HCT116 (cell line): ENCODE data around the gene MDM4. TPM values are rescaled to one million over a fixed set of nuclear protein-coding genes. Genes with fewer than 3 reads are reported as not detected.
A peak's percentile ranks its signal among the peaks of the same experiment; 100 is the strongest.

Experiments used
- ATAC-seq: fragments of 200-7000 bp; cut with Tn5 transposase; 2 replicates; pipeline ENCODE4 v1.9.1; 2020; ENCODE audit warnings: mild to moderate bottlenecking, moderate library complexity
- BruUV-seq: library from RNA; stranded (reverse); fragments of 400-500 nt; replicated peaks from 2 replicates; lab custom pipeline; 2021; lab: Mats Ljungman, UMichigan
- CTCF ChIA-PET: fragments of 300-600 bp; sonication (Branson Sonifier 250); formaldehyde crosslinking; loops from one replicate; lab custom pipeline; 2021; ENCODE audit warnings: antibody characterized with exemption; lab: Charles Lee
- POLR2A ChIA-PET: fragments of 300-600, 350-600 bp; sonication (Branson Sonifier 250); formaldehyde crosslinking; loops from one replicate; lab custom pipeline; 2021; ENCODE audit warnings: antibody characterized with exemption; lab: Charles Lee
- RAD21 ChIA-PET, 2 experiments: fragments of 300-600 bp; sonication (Branson Sonifier 250); formaldehyde crosslinking; loops; one replicate each; lab custom pipeline; 2023; ENCODE audit warnings: low total read pairs in 2 of 2; ENCODE audit not compliant: uncharacterized antibody in 2 of 2, unreplicated experiment in 2 of 2, low non-redundant PET in 1 of 2; lab: Charles Lee
- DNase-seq: peaks from one replicate; pipeline ENCODE4 v3.0.0-alpha.2; 2010; ENCODE audit warnings: low read depth, low spot score
- H2AFZ ChIP-seq: fragments of 200-600 bp; shearing (Covaris generic), sonication (generic); 2 replicates; pipeline ENCODE4 v1.6.1; 2017; ENCODE audit warnings: low read depth, mixed run types, mixed read lengths, antibody characterized with exemption, low read length; ENCODE audit not compliant: poor library complexity, severe bottlenecking
- H3K27ac ChIP-seq: 2 replicates; pipeline ENCODE4 v1.5.1; 2012; ENCODE audit warnings: low read depth, low read length
- H3K27me3 ChIP-seq: fragments of 200-600 bp; sonication (generic); 2 replicates; pipeline ENCODE4 v1.6.1; 2016; ENCODE audit warnings: mixed run types, low read length, mixed read lengths; ENCODE audit not compliant: insufficient read depth
- H3K36me3 ChIP-seq, 2 experiments: fragments of 200-500 bp in 1 of 2; fragments of 200-600 bp in 1 of 2; sonication (Bioruptor generic) in 1 of 2; sonication (generic) in 1 of 2; 2 replicates each; pipeline versions ENCODE4 v1.5.1 to v1.6.1; 2014 to 2016; ENCODE audit warnings: low read length in 2 of 2, inconsistent platforms in 1 of 2, mixed read lengths in 1 of 2, mixed run types in 1 of 2; ENCODE audit not compliant: insufficient read depth in 2 of 2, control insufficient read depth in 1 of 2
- H3K4me1 ChIP-seq, 2 experiments: fragments of 200-600 bp in 1 of 2; sonication (generic) in 1 of 2; 2 replicates each; pipeline versions ENCODE4 v1.5.1 to v1.6.1; 2012 to 2017; ENCODE audit warnings: low read length in 2 of 2, inconsistent platforms in 1 of 2, mild to moderate bottlenecking in 1 of 2, mixed read lengths in 1 of 2, mixed run types in 1 of 2, moderate library complexity in 1 of 2; ENCODE audit not compliant: insufficient read depth in 2 of 2, control insufficient read depth in 1 of 2
- H3K4me2 ChIP-seq: fragments of 200-600 bp; sonication (generic); 2 replicates; pipeline ENCODE4 v1.6.1; 2017; ENCODE audit warnings: mixed run types, low read length, mixed read lengths
- H3K4me3 ChIP-seq, 2 experiments: fragments of 200-600 bp in 1 of 2; sonication (generic) in 1 of 2; replicated peaks in 1 of 2; 2 replicates each; pipeline ENCODE4 v1.5.1; 2011 to 2016; ENCODE audit warnings: low read length in 2 of 2, control low read depth in 1 of 2, low read depth in 1 of 2, mild to moderate bottlenecking in 1 of 2, mixed read lengths in 1 of 2, mixed run types in 1 of 2
- H3K79me2 ChIP-seq: fragments of 200-600 bp; sonication (generic); 2 replicates; pipeline ENCODE4 v1.6.1; 2017; ENCODE audit warnings: mild to moderate bottlenecking, mixed run types, low read length, moderate library complexity, mixed read lengths; ENCODE audit not compliant: insufficient read depth
- H3K9ac ChIP-seq: fragments of 200-600 bp; sonication (generic); 2 replicates; pipeline ENCODE4 v1.6.1; 2016; ENCODE audit warnings: low read length, mixed read lengths
- H3K9me2 ChIP-seq: fragments of 200-600 bp; sonication (generic), shearing (Covaris generic); 2 replicates; pipeline ENCODE4 v1.6.1; 2017; ENCODE audit warnings: mixed run types, mild to moderate bottlenecking, moderate library complexity; ENCODE audit not compliant: insufficient read depth
- H3K9me3 ChIP-seq, 2 experiments: fragments of 200-500 bp in 1 of 2; fragments of 200-600 bp in 1 of 2; sonication (Bioruptor generic) in 1 of 2; sonication (generic) in 1 of 2; 2 replicates each; pipeline ENCODE4 v1.6.1; 2014 to 2017; ENCODE audit warnings: low read length in 2 of 2, mixed read lengths in 2 of 2, inconsistent platforms in 1 of 2, low read depth in 1 of 2, mild to moderate bottlenecking in 1 of 2, mixed run types in 1 of 2, moderate library complexity in 1 of 2; ENCODE audit not compliant: control insufficient read depth in 1 of 2, insufficient read depth in 1 of 2
- H4K20me1 ChIP-seq: fragments of 200-600 bp; sonication (generic), shearing (Covaris generic); 2 replicates; pipeline ENCODE4 v1.6.1; 2017; ENCODE audit warnings: mixed run types, mild to moderate bottlenecking, moderate library complexity; ENCODE audit not compliant: insufficient read depth
- CEBPB ChIP-seq: IDR thresholded peaks from 2 replicates; pipeline ENCODE4 v1.6.1; 2012; ENCODE audit warnings: low read depth
- EZH2 ChIP-seq: fragments of 200-600 bp; sonication (generic); IDR thresholded peaks from 2 replicates; pipeline ENCODE4 v1.6.1; 2017; ENCODE audit warnings: antibody characterized with exemption, mixed run types
- FOSL1 ChIP-seq: IDR thresholded peaks from 2 replicates; pipeline ENCODE4 v1.6.1; 2012; ENCODE audit warnings: low read depth
- JUND ChIP-seq: IDR thresholded peaks from 2 replicates; pipeline ENCODE4 v1.6.1; 2012
- MAX ChIP-seq: IDR thresholded peaks from 2 replicates; pipeline ENCODE4 v1.6.1; 2012
- SP1 ChIP-seq: IDR thresholded peaks from 2 replicates; pipeline ENCODE4 v1.6.1; 2012; ENCODE audit warnings: low read depth
- SRF ChIP-seq: IDR thresholded peaks from 2 replicates; pipeline ENCODE4 v1.6.1; 2012; ENCODE audit warnings: low read depth
- YY1 ChIP-seq: IDR thresholded peaks from 2 replicates; pipeline ENCODE4 v1.6.1; 2011; ENCODE audit warnings: low read length, low read depth, moderate library complexity, mild to moderate bottlenecking; ENCODE audit not compliant: insufficient replicate concordance; ENCODE audit errors: extremely low read depth
- ZFX ChIP-seq: fragments of 450-650 bp; IDR thresholded peaks from 2 replicates; pipeline ENCODE4 v1.6.1; 2017
- intact Hi-C: fragments of 100-400 bp; cut with micrococcal nuclease; formaldehyde crosslinking; loops from 2 replicates; pipeline ENCODE4 v1.10.0; 2022
- total RNA-seq: library from RNA; stranded (reverse); gene quantifications from one replicate; pipeline ENCODE4 v1.2.1, GENCODE V29; 2021; ENCODE audit not compliant: unreplicated experiment
- TF ChIP-seq, protein P1 (sequence below): IDR thresholded peaks from 2 replicates; pipeline ENCODE4 v1.6.1; 2012; ENCODE audit warnings: low read depth

The MDM4 gene
- total RNA-seq, 1 experiment from 2014 or later, result 79.5 TPM

- TF ChIP-seq, protein P1, sequence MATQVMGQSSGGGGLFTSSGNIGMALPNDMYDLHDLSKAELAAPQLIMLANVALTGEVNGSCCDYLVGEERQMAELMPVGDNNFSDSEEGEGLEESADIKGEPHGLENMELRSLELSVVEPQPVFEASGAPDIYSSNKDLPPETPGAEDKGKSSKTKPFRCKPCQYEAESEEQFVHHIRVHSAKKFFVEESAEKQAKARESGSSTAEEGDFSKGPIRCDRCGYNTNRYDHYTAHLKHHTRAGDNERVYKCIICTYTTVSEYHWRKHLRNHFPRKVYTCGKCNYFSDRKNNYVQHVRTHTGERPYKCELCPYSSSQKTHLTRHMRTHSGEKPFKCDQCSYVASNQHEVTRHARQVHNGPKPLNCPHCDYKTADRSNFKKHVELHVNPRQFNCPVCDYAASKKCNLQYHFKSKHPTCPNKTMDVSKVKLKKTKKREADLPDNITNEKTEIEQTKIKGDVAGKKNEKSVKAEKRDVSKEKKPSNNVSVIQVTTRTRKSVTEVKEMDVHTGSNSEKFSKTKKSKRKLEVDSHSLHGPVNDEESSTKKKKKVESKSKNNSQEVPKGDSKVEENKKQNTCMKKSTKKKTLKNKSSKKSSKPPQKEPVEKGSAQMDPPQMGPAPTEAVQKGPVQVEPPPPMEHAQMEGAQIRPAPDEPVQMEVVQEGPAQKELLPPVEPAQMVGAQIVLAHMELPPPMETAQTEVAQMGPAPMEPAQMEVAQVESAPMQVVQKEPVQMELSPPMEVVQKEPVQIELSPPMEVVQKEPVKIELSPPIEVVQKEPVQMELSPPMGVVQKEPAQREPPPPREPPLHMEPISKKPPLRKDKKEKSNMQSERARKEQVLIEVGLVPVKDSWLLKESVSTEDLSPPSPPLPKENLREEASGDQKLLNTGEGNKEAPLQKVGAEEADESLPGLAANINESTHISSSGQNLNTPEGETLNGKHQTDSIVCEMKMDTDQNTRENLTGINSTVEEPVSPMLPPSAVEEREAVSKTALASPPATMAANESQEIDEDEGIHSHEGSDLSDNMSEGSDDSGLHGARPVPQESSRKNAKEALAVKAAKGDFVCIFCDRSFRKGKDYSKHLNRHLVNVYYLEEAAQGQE, result no peak
- TF ChIP-seq FOSL1 (no peak), JUND (no peak), MAX (peak; percentile 68), SRF (no peak), ZFX (peak; percentile 24; the same call in 1 of the 2 replicates), SP1 (no peak; the same call in 1 of the 2 replicates)
Observed at GRCh38 chr1:204494281-204495077, 21.7 kb upstream of the MDM4 start, which contains the start of gene PIK3C2B (continued).

DNA sequence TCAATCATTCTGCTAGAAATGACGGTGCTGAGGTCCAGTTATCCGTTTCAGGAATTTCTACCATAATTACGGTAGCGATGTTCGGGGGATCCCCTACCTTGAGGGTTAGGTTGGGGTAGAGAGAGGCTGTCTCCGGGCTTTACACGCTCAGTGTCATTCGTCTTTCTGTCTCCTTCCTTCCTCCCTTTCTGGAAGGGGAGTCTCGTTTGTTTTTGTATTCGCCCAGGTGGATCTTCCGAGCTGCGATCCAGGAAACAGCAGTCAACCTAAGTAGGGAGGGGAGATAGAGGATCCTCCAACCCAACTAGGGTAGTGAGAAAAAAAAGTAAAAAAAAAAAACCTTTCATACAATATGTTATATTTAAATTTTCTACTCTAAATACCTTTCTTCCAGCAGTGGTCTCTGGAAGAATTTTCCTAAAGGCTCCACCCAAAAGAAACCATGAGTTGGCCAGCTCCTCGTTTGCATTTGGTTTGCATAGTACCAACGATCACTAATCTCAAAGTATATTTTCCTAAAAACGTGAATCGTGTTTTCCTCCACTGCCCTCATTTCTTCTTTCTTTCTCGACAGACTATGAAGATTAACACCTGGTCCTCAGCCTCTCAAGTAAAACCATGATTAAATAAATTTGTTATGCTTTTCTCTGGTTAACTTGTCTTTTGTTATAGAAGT lies 21.0 kb upstream of the MDM4 start:
- Histone ChIP-seq H3K9me3 (peaks cover 0 to 4% of the 10 kb centered on the region in 2 experiments; a peak in 1 of 4 replicates), H3K4me1 (peaks cover 17 to 36% of the 10 kb centered on the region in 2 experiments), H4K20me1 (no peaks in the 10 kb centered on the region), H3K27me3 (no peaks in the 10 kb centered on the region), H2AFZ (peak overlapping the region; percentile 100), H3K27ac (peak overlapping the region; percentile 97), H3K4me3 (peak overlapping the region; percentile 80 to 94), H3K36me3 (no peaks in the 10 kb centered on the region), H3K79me2 (no peaks in the 10 kb centered on the region; the same call in 1 of the 2 replicates), H3K9ac (peak overlapping the region; percentile 87), H3K9me2 (no peaks in the 10 kb centered on the region), H3K4me2 (peak overlapping the region; percentile 100)
- ChIA-PET CTCF (interaction anchor here (1.0 to 3.4 kb wide), 10 partner anchors 8 to 333 kb away, joined by 3 to 18 read pairs (median 8); partner anchors contain the start of gene MDM4), POLR2A (interaction anchor here (1.4 to 2.6 kb wide), 3 partner anchors 11 to 27 kb away, joined by 3 to 14 read pairs (median 5); no protein-coding TSS in a partner anchor), RAD21 (interaction anchor here (1.6 to 1.9 kb wide), 2 partner anchors 16 to 48 kb away, joined by 5 to 8 read pairs; no protein-coding TSS in a partner anchor)
- no peak for TF ChIP-seq ZFX
- no peak for TF ChIP-seq EZH2
- TF ChIP-seq CEBPB, result no peak
- no peak for TF ChIP-seq YY1
- DNase-seq, result no peak
- intact Hi-C loops, result no loop called here
- BruUV-seq, result TSS peak; percentile 87
- ATAC-seq, result peak; percentile 2; the same call in 1 of the 2 replicates
